Duodenal mucosa (tissue), 2 donors: ENCODE data around the gene TUBB6.

Source experiments
- H3K27ac ChIP-seq: one replicate; pipeline ENCODE4 v1.7.0; 2013; ENCODE audit warnings: low read depth, low read length
- H3K27me3 ChIP-seq, 2 donors: one replicate each; pipeline ENCODE4 v1.7.0; 2013; ENCODE audit warnings: low read length in 2 of 2, control low read depth in 1 of 2; ENCODE audit not compliant: insufficient read depth in 2 of 2, control insufficient read depth in 1 of 2
- H3K36me3 ChIP-seq, 2 donors: one replicate each; pipeline ENCODE4 v1.7.0; 2013; ENCODE audit warnings: low read length in 2 of 2, control low read depth in 1 of 2; ENCODE audit not compliant: insufficient read depth in 2 of 2, control insufficient read depth in 1 of 2
- H3K4me1 ChIP-seq, 2 donors: one replicate each; pipeline ENCODE4 v1.7.0; 2013; ENCODE audit warnings: low read length in 2 of 2, control low read depth in 1 of 2; ENCODE audit not compliant: insufficient read depth in 2 of 2, control insufficient read depth in 1 of 2
- H3K4me3 ChIP-seq, 2 donors: one replicate each; pipeline ENCODE4 v1.7.0; 2013; ENCODE audit warnings: low read length in 2 of 2, low read depth in 1 of 2
- H3K9ac ChIP-seq, 2 donors: one replicate each; pipeline ENCODE4 v1.7.0; 2013; ENCODE audit warnings: low read length in 2 of 2, low read depth in 1 of 2
- H3K9me3 ChIP-seq, 2 donors: one replicate each; pipeline ENCODE4 v1.7.0; 2013; ENCODE audit warnings: low read length in 2 of 2, control low read depth in 1 of 2; ENCODE audit not compliant: control insufficient read depth in 1 of 2

The TUBB6 gene

DNA sequence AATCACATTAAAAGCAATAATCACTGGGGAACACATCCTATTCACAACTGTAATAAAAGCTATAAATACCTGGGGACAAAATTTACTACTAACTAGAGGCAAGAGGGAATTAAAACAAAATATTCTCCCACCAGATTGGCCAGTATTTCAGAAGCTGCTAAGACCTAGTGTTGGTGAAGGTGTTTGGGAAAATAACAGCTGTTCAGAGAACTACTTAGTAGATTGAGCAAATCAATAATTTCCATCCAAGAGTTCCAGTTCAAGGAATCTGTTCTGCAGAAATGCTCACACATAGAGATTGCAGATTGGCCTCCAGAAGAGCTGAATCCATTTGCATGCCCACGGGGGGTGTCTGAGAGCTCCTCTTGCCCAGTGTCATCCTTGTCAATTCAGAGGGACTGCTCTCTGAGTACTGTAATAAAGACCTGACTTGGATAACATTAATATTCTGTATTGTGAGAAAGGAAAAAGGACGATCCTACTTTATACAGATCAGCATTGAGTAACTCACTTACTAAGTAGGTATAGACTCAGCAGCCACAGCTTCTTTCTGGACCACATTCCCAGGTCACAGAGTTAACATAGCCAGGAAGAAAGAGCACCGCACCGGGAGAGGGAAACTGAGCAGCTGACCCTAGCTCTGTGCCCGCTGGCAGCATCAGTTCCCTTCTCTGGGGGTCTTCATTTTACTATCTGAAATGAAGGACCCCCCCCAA is 5.6 kb downstream of the TUBB6 start:
- Histone ChIP-seq H3K9me3 (peaks cover 3 to 8% of the 10 kb centered on the region in 2 donors), H3K4me3 (no peak overlapping the region), H3K27ac (no peak overlapping the region), H3K9ac (no peak overlapping the region), H3K36me3 (no peaks in the 10 kb centered on the region), H3K27me3 (peaks cover 6 to 9% of the 10 kb centered on the region in 2 donors), H3K4me1 (peaks cover 4 to 5% of the 10 kb centered on the region in 2 donors)

DNA sequence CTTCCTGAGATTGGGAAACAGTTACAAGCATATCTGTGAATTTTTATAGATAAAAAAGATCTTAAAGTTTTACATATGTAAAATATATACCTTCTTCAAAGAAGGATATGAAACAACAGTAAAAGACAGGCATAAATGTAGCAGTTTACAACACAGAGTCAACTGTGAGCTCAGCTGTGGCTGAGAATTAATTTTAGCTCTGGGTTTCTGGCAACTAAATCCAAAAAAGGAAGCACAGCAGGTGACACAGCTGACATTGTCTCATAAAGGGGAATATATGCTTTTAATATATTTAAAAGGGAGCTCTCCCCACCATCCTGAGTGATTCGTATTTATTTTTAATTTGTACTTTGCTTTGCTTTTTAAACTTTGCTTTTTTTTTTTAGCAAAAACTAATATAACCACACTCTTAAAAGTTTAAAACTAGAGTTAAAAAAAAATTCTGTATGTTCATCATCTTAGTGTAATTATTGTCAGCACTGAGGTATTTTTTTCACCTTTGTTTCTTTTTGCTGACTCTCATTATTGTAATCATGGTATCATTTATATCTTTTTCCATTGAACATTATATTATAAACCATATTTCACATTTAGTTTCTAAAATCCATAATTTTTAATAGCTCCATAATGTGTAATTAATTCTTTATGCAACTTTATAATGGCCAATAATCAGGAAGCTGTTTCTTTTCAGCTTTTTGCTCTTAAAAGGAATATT is 6.7 kb downstream of the TUBB6 start:
- no peaks in the 10 kb centered on the region for H3K4me1 ChIP-seq
- no peak overlapping the region for H3K9ac ChIP-seq
- H3K9me3 ChIP-seq, result peaks cover 3 to 8% of the 10 kb centered on the region in 2 donors
- H3K27me3 ChIP-seq, result peaks cover 2 to 3% of the 10 kb centered on the region in 2 donors
- no peaks in the 10 kb centered on the region for H3K36me3 ChIP-seq
- no peak overlapping the region for H3K27ac ChIP-seq
- H3K4me3 ChIP-seq, result no peak overlapping the region

DNA sequence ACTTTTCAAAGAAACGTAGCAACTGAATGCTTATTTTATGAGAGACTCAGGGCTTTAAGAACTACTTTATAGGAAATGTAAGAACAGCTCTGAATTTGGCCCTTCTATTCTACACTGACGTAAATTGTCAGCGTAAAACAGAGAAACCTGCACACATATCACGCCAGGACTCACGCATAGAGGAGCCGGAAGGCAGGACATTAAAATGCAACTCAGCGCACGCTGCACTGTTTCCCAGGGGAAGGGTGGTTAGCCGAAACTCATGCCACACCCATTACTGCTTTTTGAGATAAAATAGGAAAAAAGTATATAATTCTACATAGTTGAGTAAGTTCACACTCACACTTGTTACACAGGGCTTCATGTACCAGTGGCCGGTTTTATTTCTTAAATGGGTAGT is 7.4 kb downstream of the TUBB6 start:
- no peak overlapping the region for H3K9ac ChIP-seq
- H3K9me3 ChIP-seq, result peaks cover 3 to 8% of the 10 kb centered on the region in 2 donors
- no peaks in the 10 kb centered on the region for H3K4me1 ChIP-seq
- H3K36me3 ChIP-seq, result no peaks in the 10 kb centered on the region
- H3K27ac ChIP-seq, result no peak overlapping the region
- H3K4me3 ChIP-seq, result no peak overlapping the region
- no peaks in the 10 kb centered on the region for H3K27me3 ChIP-seq

GRCh38 chr18:12315911-12316310 is 7.9 kb downstream of the TUBB6 start:
- H3K4me1 ChIP-seq, result no peaks in the 10 kb centered on the region
- no peaks in the 10 kb centered on the region for H3K27me3 ChIP-seq
- H3K9ac ChIP-seq, result no peak overlapping the region
- H3K36me3 ChIP-seq, result peaks cover 0 to 3% of the 10 kb centered on the region in 2 donors
- H3K9me3 ChIP-seq, result peaks cover 3 to 8% of the 10 kb centered on the region in 2 donors
- no peak overlapping the region for H3K27ac ChIP-seq
- H3K4me3 ChIP-seq, result no peak overlapping the region

GRCh38 chr18:12317664-12318333 is 9.8 kb downstream of the TUBB6 start:
- Histone ChIP-seq H3K27ac (no peak overlapping the region), H3K9ac (no peak overlapping the region), H3K9me3 (no peaks in the 10 kb centered on the region), H3K27me3 (no peaks in the 10 kb centered on the region), H3K4me3 (no peak overlapping the region), H3K4me1 (no peaks in the 10 kb centered on the region), H3K36me3 (peaks cover 0 to 9% of the 10 kb centered on the region in 2 donors)

DNA sequence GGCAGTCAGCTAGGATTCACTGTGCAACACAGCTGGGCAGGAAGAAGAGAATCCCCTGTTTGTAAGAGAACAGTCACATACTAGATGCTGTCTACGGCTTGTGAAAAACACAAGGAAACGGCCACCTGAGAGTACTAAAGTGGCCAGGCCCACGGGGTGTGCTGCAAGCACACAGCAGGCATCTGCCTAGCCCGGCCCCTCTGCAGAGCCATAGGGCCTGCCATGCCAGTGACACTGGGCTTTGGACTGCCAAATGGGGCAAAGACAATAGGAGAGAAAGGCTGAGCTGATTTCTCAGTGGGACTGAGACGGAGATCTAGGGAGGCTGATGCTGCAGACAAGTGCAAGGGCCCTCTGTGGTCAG is 10.3 kb downstream of the TUBB6 start:
- peaks cover 0 to 14% of the 10 kb centered on the region in 2 donors for H3K36me3 ChIP-seq
- H3K27ac ChIP-seq, result no peak overlapping the region
- no peaks in the 10 kb centered on the region for H3K4me1 ChIP-seq
- no peak overlapping the region for H3K9ac ChIP-seq
- H3K27me3 ChIP-seq, result no peaks in the 10 kb centered on the region
- H3K9me3 ChIP-seq, result no peaks in the 10 kb centered on the region
- no peak overlapping the region for H3K4me3 ChIP-seq

DNA sequence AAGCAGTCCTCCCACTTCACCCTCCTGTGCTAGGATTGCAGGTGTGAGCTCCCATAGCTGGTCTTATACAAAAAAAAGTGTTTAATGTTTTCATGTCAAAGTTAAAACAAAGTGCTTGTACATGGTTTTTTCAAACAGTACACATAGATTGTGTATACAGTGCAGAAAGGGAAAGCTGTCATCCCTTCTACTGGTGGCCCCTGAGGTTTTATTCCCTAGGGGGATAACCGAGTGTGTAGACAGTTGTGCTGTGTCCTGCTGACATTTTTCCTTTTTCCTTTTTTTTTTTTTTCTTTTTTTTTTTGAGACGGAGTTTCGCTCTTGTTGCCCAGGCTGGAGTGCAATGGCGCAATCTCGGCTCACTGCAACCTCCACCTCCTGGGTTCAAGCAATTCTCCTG is 10.8 kb downstream of the TUBB6 start:
- Histone ChIP-seq H3K9ac (no peak overlapping the region), H3K27ac (no peak overlapping the region), H3K9me3 (no peaks in the 10 kb centered on the region), H3K4me1 (no peaks in the 10 kb centered on the region), H3K27me3 (no peaks in the 10 kb centered on the region), H3K36me3 (peaks cover 0 to 15% of the 10 kb centered on the region in 2 donors), H3K4me3 (no peak overlapping the region)

- H3K4me1 ChIP-seq, result no peaks in the 10 kb centered on the region
- no peak overlapping the region for H3K4me3 ChIP-seq
- H3K9me3 ChIP-seq, result no peaks in the 10 kb centered on the region
- H3K9ac ChIP-seq, result no peak overlapping the region
- H3K27ac ChIP-seq, result no peak overlapping the region
- no peaks in the 10 kb centered on the region for H3K27me3 ChIP-seq
- H3K36me3 ChIP-seq, result peaks cover 15 to 34% of the 10 kb centered on the region in 2 donors
These were observed 13.3 kb downstream of the TUBB6 start for GRCh38 chr18:12321333-12321732.

- peaks cover 0 to 5% of the 10 kb centered on the region in 2 donors for H3K4me1 ChIP-seq
- H3K4me3 ChIP-seq, result no peak overlapping the region
- H3K36me3 ChIP-seq, result peaks cover 42 to 70% of the 10 kb centered on the region in 2 donors
- no peaks in the 10 kb centered on the region for H3K9me3 ChIP-seq
- no peaks in the 10 kb centered on the region for H3K27me3 ChIP-seq
- no peak overlapping the region for H3K9ac ChIP-seq
- H3K27ac ChIP-seq, result no peak overlapping the region
These were observed 17.1 kb downstream of the TUBB6 start for GRCh38 chr18:12324991-12325725.
